Cerebellar cortex (tissue), 1 donor: ENCODE measurements around the gene RO60.

ENCODE experiments used
- DNase-seq: peaks from one replicate; pipeline ENCODE4 v3.0.0-alpha.2; 2015; ENCODE audit warnings: low spot score

RO60 gene

DNA sequence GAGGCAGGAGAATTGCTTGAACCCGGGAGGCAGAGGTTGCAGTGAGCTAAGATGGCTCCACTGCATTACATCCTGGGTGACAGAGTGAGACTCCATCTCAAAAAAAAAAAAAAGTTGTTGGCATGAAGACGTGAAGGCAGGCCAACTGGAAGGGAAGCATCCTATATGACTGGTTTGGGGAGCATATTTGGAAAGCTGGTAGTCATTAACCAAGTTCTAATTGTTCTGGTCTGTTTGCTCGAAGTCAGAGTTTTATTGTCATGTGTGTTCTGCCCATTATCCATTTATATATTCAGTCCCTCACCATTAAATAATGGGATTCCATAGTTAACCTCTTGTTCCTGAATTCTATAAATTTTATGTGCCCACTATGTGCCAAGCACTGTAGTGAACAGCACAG is 49.1 kb downstream of the RO60 start:
- DNase-seq = no peak
